IPS DF 4.7 (cell line): Measurements from ENCODE around the gene PEPD.
A peak's percentile ranks its signal among the peaks of the same experiment; 100 is the strongest.
"Not testable (repeated sequence)": the region's sequence is repeated elsewhere in the genome, so short reads cannot be mapped to it uniquely, and the experiment has no call there.

Experiments
- DNase-seq: peaks from one replicate; pipeline ENCODE4 v3.0.0-alpha.2; 2013; ENCODE audit warnings: low spot score; ENCODE audit errors: extremely low read depth

Gene PEPD

GRCh38 chr19:33521480-33522370 lies at the start of gene PEPD:
PEPD (minus strand) TSS chr19:33521791; CDS start chr19:33521760, 31 bp downstream.
- peak; percentile 46 for DNase-seq

DNA sequence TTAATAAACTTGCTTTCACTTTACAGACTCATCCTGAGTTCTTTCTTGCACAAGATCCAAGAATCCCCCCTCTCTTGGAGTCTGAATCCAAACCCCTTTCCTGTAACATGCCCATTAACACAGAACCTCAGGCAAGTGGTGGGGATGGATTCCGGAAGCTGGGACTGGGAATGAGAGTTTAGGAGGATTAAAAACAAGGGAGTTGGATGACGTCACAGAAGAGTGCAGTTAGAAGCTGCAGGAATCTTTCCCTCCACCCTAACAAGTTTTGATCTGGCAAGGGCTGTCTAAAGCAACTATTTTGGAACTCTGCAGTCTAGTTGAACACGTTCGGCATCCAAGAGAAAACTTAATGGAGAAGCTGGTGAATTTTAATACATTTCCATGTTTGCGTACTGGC lies 48.2 kb upstream of the PEPD start:
- no peak for DNase-seq

DNA sequence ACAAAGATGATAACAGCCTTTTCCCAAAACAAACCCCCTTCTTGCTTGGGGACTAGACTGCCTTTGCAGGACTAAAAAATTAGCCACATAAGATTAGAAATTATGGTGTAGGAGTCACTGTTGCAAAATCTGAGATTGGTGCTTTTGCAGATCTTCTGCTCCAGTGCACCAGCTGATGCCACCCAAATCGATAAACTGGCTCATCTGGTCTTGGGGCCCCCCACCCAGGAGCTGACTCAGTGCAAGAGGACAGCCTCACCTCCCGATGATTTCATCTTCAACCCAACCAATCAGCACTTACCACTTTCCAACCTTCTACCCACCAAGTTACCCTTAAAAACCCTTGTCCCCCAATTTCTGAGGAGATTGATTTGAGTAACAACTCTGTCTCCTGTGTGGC lies 47.1 kb upstream of the PEPD start:
- no peak for DNase-seq

DNA sequence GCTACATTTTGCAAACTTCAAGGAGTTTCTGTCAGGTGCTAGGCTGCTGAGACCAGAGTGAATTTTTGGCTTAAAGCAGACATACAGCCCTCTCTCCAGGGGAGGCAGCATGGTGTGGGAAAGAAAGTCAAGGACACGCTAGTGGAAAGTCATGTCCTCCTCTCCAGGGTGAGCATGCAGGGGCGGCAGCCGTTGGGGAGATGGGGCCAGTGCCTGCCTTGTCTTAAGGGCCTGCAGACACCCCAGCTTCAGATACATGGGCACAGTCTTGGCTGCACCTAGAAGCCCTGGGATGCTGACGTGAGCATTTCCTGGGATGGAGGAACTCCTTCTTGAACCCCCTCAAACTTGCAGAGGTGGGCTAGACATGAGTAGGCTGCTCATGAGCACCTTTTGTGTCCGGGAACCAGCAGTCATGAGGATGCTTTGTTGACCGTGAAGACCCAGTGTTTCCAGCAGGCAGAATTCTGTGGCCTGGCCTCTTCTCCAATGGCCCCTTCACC lies 43.3 kb upstream of the PEPD start:
- DNase-seq = no peak

DNA sequence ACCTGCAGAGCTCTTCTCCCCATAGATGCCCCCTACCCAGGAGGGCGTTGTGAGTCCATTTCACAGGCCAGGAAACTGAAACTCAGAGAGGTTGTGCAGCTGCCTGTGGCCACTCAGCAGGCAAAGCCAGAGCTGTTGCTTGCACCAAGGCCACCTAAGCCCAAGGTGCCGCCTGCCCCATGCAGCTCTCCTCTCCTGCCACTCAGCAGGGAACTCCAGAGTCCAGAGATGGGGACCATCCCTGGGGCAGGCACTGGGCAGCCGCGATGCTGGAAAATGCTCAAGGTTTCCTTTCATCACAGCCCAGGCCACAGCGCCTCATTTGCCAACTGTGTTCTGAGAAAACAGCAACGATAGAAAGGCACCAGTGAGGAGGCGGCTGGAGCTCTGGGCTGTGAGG lies 41.0 kb upstream of the PEPD start:
- no peak for DNase-seq

GRCh38 chr19:33561666-33562065 lies 40.1 kb upstream of the PEPD start:
- not testable (repeated sequence) for DNase-seq

DNA sequence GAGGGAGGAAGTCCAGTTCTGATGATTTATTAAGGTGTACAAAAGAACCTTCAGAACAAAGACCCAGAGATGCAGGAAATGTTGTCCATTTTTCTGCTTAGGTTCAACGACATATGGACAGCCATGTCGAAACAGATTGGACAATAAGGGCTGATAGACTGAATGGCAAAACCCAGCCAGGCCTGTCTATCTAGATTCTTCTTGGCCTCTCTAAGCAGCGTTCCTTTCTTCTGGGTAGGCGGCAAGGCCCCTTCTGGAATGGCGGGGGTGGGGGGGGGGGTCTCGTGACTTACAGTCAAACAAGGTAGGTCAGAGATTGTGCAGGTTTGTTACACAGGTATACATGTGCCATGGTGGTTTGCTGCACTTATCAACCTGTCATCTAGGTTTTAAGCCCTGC lies 39.7 kb upstream of the PEPD start:
- DNase-seq = no peak

- DNase-seq = no peak
These were observed 38.4 kb upstream of the PEPD start for GRCh38 chr19:33559996-33560395.

GRCh38 chr19:33558856-33559255 lies 37.3 kb upstream of the PEPD start:
- DNase-seq = no peak

DNA sequence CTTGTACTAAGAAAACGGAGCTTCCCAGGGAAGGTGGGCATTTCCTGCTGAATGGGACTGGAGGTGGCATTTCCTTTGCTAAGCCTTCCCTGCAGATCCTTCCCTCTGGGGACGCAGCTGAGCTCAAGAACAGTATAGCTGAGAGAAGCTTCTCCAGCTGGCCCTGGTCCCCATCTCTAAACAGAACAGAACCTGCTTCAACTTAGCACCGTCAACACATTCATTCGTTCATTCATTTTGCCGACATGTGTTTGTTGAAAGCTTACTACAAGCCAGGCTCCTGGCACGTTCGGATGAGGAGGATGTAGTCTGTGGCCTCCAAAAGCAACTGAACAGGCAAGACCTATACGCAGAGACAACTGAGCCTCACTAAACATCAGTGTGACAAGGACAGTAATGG lies 36.6 kb upstream of the PEPD start:
- DNase-seq = no peak

DNA sequence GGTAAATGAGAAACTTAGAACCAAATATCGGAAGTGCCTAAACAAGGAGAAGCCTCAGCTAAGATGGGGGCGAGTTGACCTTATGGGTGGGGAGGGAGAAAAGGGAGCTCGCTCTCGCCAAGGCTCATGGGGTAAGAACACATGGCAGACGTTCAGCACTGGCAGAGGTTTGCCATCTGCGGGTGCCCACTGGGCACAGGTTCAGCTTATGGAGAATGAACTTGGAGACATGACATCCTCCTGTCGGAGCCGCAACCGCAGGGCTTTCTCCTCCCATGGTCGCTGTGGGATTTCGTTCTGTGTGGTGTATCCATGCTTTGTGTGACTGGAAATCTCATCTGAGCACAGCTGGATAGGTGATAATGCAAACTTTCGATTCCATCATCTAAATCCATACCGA lies 36.1 kb upstream of the PEPD start:
- no peak for DNase-seq

GRCh38 chr19:33557196-33557595 lies 35.6 kb upstream of the PEPD start:
- no peak for DNase-seq

- no peak for DNase-seq
These were observed 34.7 kb upstream of the PEPD start for GRCh38 chr19:33556261-33556660.

- not testable (repeated sequence) for DNase-seq
These were observed 34.1 kb upstream of the PEPD start for GRCh38 chr19:33555726-33556125.

DNA sequence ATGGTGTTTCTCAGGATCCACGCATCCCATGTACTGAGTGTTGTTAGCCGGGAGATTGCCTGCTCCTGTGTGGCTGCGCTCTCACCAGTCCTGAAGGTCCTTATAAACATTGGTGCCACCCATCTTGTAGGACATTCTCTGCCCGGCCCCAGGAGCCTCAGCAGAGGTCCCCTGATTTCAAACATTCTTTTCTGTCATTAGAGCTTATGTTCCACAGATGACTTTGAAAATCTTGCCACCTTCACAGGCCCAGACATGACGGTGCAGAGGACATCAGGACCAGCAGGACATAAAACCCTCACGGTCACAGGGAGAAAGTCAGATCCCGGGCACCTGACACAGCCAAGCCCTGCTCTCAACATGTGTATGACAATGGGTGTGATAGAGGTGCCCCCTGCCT lies 33.2 kb upstream of the PEPD start:
- DNase-seq = no peak

GRCh38 chr19:33554391-33554790 lies 32.8 kb upstream of the PEPD start:
- no peak for DNase-seq

GRCh38 chr19:33553530-33554310 lies 32.1 kb upstream of the PEPD start:
- DNase-seq = no peak

DNA sequence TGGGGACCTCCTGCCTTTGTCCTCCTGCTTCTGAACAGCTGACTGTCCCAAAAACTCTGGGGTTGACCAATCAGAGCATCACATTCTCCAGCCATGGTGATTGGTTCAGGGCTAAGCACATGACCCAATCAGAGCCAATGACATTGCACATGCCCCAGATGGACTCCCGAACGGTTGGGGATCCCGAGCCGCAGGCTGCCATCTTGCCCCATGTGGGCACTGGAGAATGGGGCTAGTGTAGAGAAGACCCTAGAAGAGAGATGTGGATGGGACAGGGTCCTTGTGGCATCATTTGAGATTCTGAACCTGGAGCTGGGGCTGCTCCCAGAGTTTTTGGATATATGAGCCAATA lies 31.3 kb upstream of the PEPD start:
- no peak for DNase-seq

GRCh38 chr19:33552191-33552927 lies 30.8 kb upstream of the PEPD start:
- DNase-seq = no peak

GRCh38 chr19:33551676-33552075 lies 30.1 kb upstream of the PEPD start:
- no peak for DNase-seq

- no peak for DNase-seq
These were observed 29.2 kb upstream of the PEPD start for GRCh38 chr19:33550768-33551167.

- no peak for DNase-seq
These were observed 26.1 kb upstream of the PEPD start for GRCh38 chr19:33547676-33548075.
